SU-DHL-6 (cell line): ENCODE data around the gene DAAM1.

Source experiments
- H2AFZ ChIP-seq: fragments of 200-600 bp; sonication (generic); 2 replicates; pipeline ENCODE4 v1.6.1; 2014; ENCODE audit warnings: low read depth, mild to moderate bottlenecking, moderate library complexity, mixed read lengths, antibody characterized with exemption, low read length; ENCODE audit not compliant: severe bottlenecking
- H3F3A ChIP-seq: fragments of 200-600 bp; shearing (Covaris generic); 2 replicates; pipeline ENCODE4 v1.6.0; 2016; ENCODE audit warnings: antibody characterized with exemption, mild to moderate bottlenecking; ENCODE audit not compliant: insufficient read depth
- H3K27ac ChIP-seq: fragments of 200-600 bp; sonication (generic); 2 replicates; pipeline ENCODE4 v1.5.1; 2016; ENCODE audit warnings: low read depth, mild to moderate bottlenecking, low read length, moderate library complexity, mixed read lengths
- H3K27me3 ChIP-seq: fragments of 200-600 bp; sonication (generic), shearing (Covaris generic); 2 replicates; pipeline ENCODE4 v1.6.0; 2014; ENCODE audit warnings: mild to moderate bottlenecking, low read length
- H3K36me3 ChIP-seq: fragments of 200-600 bp; sonication (generic); 2 replicates; pipeline ENCODE4 v1.6.1; 2014; ENCODE audit warnings: mild to moderate bottlenecking, low read length, mixed read lengths
- H3K4me2 ChIP-seq: fragments of 300-600, 200-600 bp; shearing (Covaris generic), sonication (generic); 2 replicates; pipeline ENCODE4 v1.6.0; 2014; ENCODE audit warnings: low read length, low read depth, mild to moderate bottlenecking; ENCODE audit not compliant: poor library complexity, severe bottlenecking
- H3K4me3 ChIP-seq: fragments of 200-600 bp; sonication (generic); 2 replicates; pipeline ENCODE4 v1.5.1; 2014; ENCODE audit warnings: antibody characterized with exemption, low read length, mild to moderate bottlenecking, mixed read lengths; ENCODE audit not compliant: insufficient read depth, poor library complexity, severe bottlenecking
- H3K79me2 ChIP-seq: fragments of 200-600 bp; sonication (generic); 2 replicates; pipeline ENCODE4 v1.6.1; 2014; ENCODE audit warnings: mild to moderate bottlenecking, low read length, moderate library complexity; ENCODE audit not compliant: insufficient read depth
- H3K9ac ChIP-seq: fragments of 200-600 bp; sonication (generic); 2 replicates; pipeline ENCODE4 v1.7.0; 2014; ENCODE audit warnings: mild to moderate bottlenecking, low read length
- H3K9me2 ChIP-seq: fragments of 200-600 bp; sonication (generic); replicated peaks from 2 replicates; pipeline ENCODE4 v1.6.1; 2014; ENCODE audit warnings: low read length; ENCODE audit not compliant: insufficient read depth
- H3K9me3 ChIP-seq: fragments of 200-600 bp; sonication (generic); 2 replicates; pipeline ENCODE4 v1.6.1; 2014; ENCODE audit warnings: low read length, mixed read lengths; ENCODE audit not compliant: insufficient read depth
- H4K20me1 ChIP-seq: fragments of 200-600 bp; sonication (generic); 2 replicates; pipeline ENCODE4 v1.6.1; 2014; ENCODE audit warnings: low read depth, mild to moderate bottlenecking, antibody characterized with exemption, low read length, moderate library complexity, mixed read lengths
- CTCF ChIP-seq: fragments of 200-600 bp; sonication (generic); IDR thresholded peaks from one replicate; pipeline ENCODE4 v1.5.1; 2017; ENCODE audit warnings: antibody characterized with exemption, mild to moderate bottlenecking, low read length, moderate library complexity; ENCODE audit not compliant: insufficient read depth, poor library complexity, severe bottlenecking
- EZH2phosphoT487 ChIP-seq: fragments of 200-600 bp; sonication (generic), shearing (Covaris generic); conservative IDR thresholded peaks from 2 replicates; pipeline ENCODE4 v1.6.1; 2018; ENCODE audit warnings: mild to moderate bottlenecking, antibody characterized with exemption, low read length, moderate library complexity, mixed read lengths

Gene DAAM1

DNA sequence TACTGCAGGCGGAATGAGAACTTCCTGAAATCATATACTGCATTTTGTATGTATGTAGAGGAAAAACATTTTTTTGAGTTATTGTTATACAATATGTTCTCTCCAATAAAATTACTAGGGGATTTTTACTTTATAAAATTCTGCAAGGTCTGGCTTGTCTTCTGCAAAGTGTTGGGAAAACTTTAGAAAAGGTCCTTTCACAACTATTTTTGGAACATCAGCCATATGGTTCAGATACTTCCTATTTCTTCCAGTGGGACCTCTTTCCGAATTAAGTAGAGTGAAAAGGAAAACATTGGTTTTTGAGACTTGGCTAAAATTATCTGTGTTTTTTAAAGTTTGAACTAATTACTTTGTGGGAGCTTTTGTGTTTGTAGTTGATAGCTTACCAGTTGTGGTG is 52.7 kb downstream of the DAAM1 start:
- Histone ChIP-seq H3K4me3 (no peak overlapping the region), H3K27ac (no peak overlapping the region), H3K79me2 (peaks cover 93% of the 10 kb centered on the region), H3K9me3 (no peaks in the 10 kb centered on the region), H3K9ac (no peak overlapping the region), H3F3A (no peaks in the 10 kb centered on the region), H2AFZ (no peak overlapping the region), H3K36me3 (no peaks in the 10 kb centered on the region), H3K27me3 (no peaks in the 10 kb centered on the region), H3K4me2 (no peak overlapping the region), H3K9me2 (no peaks in the 10 kb centered on the region), H4K20me1 (peaks cover 15% of the 10 kb centered on the region)
- no peak for TF ChIP-seq CTCF
- TF ChIP-seq EZH2phosphoT487 = no peak

- Histone ChIP-seq H3K9ac (no peak overlapping the region), H3K27me3 (no peaks in the 10 kb centered on the region), H3K4me3 (no peak overlapping the region), H4K20me1 (peaks cover 15% of the 10 kb centered on the region), H3K27ac (no peak overlapping the region), H3F3A (no peaks in the 10 kb centered on the region), H3K9me3 (no peaks in the 10 kb centered on the region), H2AFZ (no peak overlapping the region), H3K4me2 (no peak overlapping the region), H3K79me2 (peaks cover 93% of the 10 kb centered on the region), H3K36me3 (no peaks in the 10 kb centered on the region), H3K9me2 (no peaks in the 10 kb centered on the region)
- no peak for TF ChIP-seq EZH2phosphoT487
- no peak for TF ChIP-seq CTCF
Observed at GRCh38 chr14:59243174-59243573, 54.7 kb downstream of the DAAM1 start.

DNA sequence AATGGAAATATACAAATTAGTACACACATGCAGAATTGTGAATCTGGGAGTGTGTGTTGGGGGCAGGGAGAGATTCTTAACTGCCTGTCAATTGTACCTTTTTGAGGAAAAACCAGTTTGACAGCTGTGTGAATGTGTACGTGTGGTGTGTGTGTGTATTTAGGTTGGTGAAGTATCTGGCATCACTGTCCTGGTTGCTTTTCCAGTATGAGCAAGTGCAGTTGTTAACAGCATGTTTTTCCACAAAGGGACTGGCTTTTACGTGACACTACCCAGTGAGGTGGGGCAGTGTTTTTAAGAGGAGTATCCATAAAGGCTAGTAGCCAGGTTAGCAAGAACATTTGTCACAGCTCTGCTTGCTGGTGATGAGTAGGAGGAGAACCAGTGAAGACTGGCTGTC is 56.1 kb downstream of the DAAM1 start:
- Histone ChIP-seq H4K20me1 (peaks cover 15% of the 10 kb centered on the region), H3K9me2 (no peaks in the 10 kb centered on the region), H3K27ac (no peak overlapping the region), H3K4me3 (no peak overlapping the region), H3K36me3 (no peaks in the 10 kb centered on the region), H3K79me2 (peaks cover 91% of the 10 kb centered on the region), H3K9me3 (no peaks in the 10 kb centered on the region), H3K4me2 (no peak overlapping the region), H3F3A (no peaks in the 10 kb centered on the region), H3K27me3 (no peaks in the 10 kb centered on the region), H3K9ac (no peak overlapping the region), H2AFZ (no peak overlapping the region)
- TF ChIP-seq EZH2phosphoT487 = no peak

GRCh38 chr14:59245809-59246295 is 57.4 kb downstream of the DAAM1 start:
- H3K4me2 ChIP-seq = no peak overlapping the region
- no peak overlapping the region for H3K27ac ChIP-seq
- no peaks in the 10 kb centered on the region for H3K27me3 ChIP-seq
- no peak overlapping the region for H2AFZ ChIP-seq
- no peaks in the 10 kb centered on the region for H3K9me2 ChIP-seq
- H3K9me3 ChIP-seq = no peaks in the 10 kb centered on the region
- H3F3A ChIP-seq = no peaks in the 10 kb centered on the region
- no peaks in the 10 kb centered on the region for H3K36me3 ChIP-seq
- H3K4me3 ChIP-seq = no peak overlapping the region
- no peak overlapping the region for H3K9ac ChIP-seq
- H4K20me1 ChIP-seq = peaks cover 21% of the 10 kb centered on the region
- peaks cover 91% of the 10 kb centered on the region for H3K79me2 ChIP-seq
- TF ChIP-seq EZH2phosphoT487 (no peak), CTCF (no peak)
